Keratinocyte (primary cell): Measurements from ENCODE around the gene KCNC1.

ENCODE experiments used
- EZH2 ChIP-seq: IDR thresholded peaks from one replicate; pipeline ENCODE4 v1.6.1; 2012; ENCODE audit warnings: inconsistent platforms, mild to moderate bottlenecking, low read length, moderate library complexity
- TF ChIP-seq, protein P1 (sequence below), 3 experiments: IDR thresholded peaks in 1 of 3; conservative IDR thresholded peaks in 1 of 3; optimal IDR thresholded peaks in 1 of 3; 2 replicates in 2 of 3; 3 replicates in 1 of 3; pipeline versions ENCODE3 to v1.5.1; 2011; ENCODE audit warnings: low read length in 3 of 3, mild to moderate bottlenecking in 3 of 3, moderate library complexity in 2 of 3, control low read depth in 1 of 3, inconsistent platforms in 1 of 3; ENCODE audit not compliant: insufficient read depth in 2 of 3; ENCODE audit errors: extremely low read depth in 1 of 3

DNA sequence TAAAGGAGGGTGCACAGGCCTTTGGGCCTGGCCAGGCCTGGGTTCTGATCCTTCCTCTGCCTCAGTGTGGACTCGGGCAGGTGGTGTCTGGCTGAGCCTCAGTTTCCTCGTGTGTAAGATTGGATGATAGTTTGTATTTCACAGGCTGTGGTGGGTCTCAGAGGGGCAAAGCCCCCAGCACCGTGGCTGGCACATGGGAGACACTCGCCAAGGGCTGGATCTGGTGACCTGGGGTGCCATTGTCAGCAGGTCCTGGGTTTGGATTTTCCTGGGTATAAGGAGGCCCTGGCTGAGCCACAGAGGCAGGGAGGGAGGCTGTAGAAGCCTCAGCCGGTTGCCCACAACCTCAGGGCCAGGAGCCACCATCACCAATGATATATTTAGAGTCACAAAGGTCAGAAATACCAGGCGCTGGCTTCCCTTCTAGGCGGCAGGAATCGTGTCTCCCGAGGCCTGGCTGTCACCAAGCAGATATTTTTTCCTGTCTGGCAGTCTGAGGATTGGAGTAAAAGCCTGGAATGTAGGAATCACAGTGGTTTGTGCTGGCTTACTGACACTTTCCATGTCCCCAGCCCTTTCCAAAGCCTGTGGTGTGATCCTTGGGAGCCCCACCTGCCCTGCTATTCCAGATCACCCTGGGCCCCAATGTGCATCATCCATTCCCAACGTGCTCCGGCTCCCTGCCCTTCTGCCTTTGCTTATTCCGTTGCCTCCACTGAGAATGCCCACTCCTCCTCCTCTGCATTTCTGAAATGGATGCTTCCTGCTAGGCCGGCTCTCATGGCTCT is 15.6 kb downstream of the KCNC1 start:
- TF ChIP-seq, protein P1, sequence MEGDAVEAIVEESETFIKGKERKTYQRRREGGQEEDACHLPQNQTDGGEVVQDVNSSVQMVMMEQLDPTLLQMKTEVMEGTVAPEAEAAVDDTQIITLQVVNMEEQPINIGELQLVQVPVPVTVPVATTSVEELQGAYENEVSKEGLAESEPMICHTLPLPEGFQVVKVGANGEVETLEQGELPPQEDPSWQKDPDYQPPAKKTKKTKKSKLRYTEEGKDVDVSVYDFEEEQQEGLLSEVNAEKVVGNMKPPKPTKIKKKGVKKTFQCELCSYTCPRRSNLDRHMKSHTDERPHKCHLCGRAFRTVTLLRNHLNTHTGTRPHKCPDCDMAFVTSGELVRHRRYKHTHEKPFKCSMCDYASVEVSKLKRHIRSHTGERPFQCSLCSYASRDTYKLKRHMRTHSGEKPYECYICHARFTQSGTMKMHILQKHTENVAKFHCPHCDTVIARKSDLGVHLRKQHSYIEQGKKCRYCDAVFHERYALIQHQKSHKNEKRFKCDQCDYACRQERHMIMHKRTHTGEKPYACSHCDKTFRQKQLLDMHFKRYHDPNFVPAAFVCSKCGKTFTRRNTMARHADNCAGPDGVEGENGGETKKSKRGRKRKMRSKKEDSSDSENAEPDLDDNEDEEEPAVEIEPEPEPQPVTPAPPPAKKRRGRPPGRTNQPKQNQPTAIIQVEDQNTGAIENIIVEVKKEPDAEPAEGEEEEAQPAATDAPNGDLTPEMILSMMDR (optimal IDR thresholded peaks at IDR 0.05 in 1 of 3, IDR thresholded peaks at IDR 0.05 in 1 of 3, conservative IDR thresholded peaks at IDR 0.05 in 1 of 3; ENCODE audit: extremely low read depth in 1 of 3, insufficient read depth in 2 of 3, low read length in 3 of 3) = no peak
- TF ChIP-seq EZH2 = no peak
